Inflammatory macrophage treated with lipopolysaccharide for 1 hour (primary cell): ENCODE measurements around the gene ADGRL3.

Experiments
- DNase-seq, 2 donors: peaks; one replicate each; pipeline ENCODE4 v3.0.0-alpha.2; 2020 to 2022

ADGRL3 gene

DNA sequence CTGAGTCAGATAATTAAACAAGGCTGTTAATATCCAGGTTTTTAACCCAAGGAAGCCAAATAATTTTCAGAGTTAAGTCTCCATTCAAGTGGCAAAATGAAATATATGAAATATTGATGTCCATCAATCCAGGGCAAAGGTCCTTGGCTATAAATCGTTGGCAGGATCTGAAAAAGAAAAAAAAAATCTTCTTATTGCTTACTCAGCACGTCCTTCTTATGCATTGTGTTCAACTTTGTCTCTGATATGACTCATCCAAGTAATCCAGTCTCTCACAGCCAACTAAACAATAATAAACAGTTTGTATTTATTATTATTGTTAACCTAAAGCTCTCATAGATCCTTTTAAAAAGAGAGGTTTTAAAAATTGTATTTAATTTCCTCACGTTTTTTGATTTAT, 851.2 kb downstream of the ADGRL3 start:
- DNase-seq: no peak

DNA sequence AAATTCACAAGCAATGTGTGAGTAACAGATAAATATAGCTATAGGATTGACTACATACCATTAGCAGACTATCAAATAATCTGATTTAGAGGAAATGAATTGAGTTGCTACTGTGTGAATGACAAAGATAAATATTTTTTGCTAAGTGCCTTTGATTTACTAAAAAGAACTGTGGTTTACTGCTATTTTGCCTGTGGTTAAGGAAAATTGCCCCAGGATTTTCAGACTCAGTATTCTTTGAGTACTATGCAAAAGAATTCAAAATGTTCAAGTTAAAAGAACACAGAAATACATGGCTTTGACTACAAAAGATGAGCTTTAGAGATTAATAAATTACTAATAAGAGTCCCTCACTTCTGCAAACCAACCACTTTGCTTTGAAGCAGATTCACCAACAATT, 853.8 kb downstream of the ADGRL3 start:
- DNase-seq: no peak

DNA sequence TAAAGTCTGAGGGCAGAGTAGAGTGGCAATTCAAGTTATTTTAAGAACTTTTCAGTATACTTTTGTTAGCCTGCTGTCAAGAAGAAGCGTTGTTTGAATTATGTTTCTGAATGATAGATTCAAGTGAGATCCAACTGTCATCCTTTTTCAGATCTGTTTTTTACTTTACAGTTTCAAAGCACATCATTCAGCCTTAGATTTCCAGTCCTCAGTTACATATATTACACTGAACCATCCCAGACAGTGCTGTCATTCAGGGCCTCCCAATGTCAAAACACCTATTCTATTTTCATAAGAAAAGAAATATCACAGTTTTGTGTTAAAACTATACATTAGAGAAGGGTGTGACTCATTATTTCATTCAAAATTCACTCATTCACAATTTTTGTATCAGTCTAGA, 856.9 kb downstream of the ADGRL3 start:
- no peak for DNase-seq

DNA sequence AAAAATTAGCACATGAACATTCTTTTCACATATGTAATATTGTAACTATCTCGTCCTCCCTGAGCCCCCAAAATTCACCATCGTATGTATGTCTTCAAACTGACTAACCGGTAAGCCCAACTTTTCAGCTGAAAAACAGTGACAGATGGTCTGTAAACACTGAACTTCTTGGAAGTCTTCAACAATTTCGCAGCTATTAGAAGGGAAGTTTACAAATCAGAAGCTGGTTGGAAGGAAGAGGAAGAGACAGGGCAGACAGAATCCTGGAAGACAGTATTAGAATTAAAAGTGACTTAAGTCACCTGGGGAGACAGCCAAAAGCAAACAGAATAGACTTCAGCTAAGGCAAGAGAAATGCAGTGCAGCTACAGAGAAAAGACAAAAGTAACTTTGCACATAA, 858.4 kb downstream of the ADGRL3 start:
- DNase-seq: no peak

DNA sequence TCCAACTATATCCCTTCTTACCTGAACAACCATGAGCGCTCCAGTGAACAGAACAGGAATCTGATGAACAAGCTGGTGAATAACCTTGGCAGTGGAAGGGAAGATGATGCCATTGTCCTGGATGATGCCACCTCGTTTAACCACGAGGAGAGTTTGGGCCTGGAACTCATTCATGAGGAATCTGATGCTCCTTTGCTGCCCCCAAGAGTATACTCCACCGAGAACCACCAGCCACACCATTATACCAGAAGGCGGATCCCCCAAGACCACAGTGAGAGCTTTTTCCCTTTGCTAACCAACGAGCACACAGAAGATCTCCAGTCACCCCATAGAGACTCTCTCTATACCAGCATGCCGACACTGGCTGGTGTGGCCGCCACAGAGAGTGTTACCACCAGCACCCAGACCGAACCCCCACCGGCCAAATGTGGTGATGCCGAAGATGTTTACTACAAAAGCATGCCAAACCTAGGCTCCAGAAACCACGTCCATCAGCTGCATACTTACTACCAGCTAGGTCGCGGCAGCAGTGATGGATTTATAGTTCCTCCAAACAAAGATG, 870.2 kb downstream of the ADGRL3 start:
- DNase-seq: no peak

DNA sequence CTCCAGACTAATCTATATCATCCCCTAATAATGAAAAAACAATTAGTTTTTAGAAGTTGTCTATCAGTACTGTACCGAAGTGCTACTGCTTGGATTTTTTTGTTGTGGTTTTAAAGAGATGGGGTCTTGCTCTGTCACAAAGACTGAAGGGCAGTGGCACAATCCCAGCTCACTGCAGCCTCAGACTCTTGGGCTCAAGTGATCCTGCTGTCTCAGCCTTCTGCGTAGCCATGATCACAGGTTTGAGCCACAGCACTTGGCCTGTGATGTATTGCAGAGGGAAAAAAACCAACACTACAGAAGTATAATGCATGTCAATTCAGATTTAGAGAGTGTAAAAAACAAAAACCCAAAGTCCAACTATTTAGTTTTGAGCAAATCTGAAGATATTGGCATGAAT, 875.0 kb downstream of the ADGRL3 start:
- DNase-seq: no peak

DNA sequence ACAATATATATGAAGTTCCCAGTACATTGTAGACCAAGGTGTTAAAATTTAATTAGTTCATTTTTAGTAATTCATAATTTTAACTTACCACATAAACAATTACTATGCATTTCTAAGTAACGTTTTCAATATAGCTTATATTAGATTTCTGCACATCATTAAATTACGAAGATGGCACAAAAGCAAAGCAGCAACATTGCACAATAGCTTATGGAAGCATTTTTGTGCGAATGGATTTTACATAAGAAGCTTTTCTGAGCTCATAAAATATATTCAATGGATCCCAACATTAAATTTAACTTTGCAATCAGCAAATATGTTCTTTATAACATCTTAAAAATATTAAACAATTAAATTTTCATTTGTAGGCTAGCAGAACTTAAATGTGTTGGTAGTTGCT, 875.4 kb downstream of the ADGRL3 start:
- DNase-seq: no peak

DNA sequence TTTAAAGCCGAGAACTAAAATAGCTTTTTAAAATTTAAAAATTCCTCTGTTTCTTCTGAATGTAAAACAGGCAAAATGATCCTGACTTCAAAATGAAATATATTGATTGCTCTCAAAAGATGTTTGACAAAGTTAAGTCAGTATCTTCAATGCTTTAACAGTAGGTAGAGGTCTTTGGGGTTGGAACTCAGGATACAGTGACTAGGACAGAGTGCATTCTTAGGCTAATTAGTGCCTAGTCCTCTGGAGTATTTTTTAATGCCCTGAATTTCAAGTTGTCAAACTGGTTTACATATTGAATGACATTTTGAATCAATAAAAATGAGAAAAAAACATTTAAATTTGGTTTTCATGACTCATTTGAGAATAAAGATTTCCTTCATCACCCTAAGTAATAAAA, 877.3 kb downstream of the ADGRL3 start:
- DNase-seq: no peak

DNA sequence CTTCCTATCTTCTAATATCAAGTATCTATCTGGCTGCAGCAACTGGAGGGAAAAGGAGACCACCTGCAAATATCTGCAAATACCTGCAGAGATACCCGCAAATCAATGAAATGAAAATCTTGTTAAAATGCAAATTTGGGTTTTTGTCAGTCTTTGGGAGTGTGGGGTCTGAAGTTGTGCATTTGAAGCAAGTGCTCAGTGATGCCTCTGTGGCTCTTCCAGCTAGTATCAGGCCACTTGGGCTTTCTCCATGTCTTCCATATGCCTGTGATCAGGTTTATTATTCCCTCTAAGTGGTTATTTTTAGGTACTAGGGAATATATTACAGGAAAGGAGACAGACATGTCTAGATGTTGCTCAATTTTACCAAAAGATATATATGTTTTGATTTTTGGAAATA, 880.3 kb downstream of the ADGRL3 start:
- DNase-seq: no peak

DNA sequence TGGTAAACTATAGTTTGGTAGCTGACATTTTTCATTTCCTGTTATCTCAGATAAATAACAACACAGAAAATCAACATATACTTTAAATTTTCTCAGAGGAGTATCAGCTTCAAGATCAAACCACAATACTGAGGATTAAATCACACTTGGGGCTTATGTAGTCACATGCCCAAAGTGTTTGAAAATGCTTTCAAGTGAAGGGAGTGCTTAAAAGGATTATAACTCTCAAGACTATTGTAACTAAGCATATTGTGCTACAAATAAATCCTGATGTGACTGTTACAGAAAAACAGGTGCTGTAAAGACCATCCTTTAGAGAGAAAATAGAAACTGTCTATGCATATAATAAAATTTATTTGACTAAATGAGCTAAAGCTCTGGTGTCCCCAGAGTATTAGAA, 887.6 kb downstream of the ADGRL3 start:
- DNase-seq: no peak

DNA sequence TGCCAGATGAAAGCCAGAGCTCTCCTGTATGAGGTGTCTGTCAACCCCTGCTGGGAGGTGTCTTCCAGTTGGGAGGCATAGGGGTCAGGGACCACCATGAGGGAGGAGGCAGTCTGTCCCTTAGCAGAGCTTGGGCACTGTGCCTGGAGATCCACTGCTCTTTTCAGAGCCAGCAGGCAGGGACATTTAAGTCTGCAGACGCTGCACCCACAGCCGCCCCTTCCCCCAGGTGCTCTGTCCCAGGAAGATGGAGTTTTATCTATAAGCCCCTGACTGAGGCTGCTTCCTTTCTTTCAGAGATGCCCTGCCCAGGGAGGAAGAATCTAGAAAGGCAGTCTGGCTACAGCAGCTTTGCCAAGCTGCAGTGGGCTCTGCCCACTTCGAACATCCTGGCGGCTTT, 893.6 kb downstream of the ADGRL3 start:
- no peak for DNase-seq

DNA sequence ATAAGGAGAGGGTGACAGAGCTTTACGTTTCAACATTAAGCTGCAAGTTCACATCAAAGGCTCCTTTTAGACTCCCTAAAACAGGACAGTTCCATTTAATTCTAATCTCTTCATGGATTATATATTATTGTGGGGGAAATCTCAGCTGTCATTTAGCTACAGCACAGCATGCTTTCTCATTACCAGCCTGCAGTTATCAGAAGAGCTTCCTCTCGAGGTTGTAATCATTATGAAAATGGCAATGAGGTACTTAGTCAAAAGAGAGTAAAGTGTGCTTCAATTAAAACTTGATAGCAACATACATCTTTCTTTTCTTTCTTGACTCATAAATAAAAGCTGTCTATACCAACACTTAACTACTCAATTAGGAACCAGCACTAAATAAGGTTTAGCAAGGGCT, 896.8 kb downstream of the ADGRL3 start:
- no peak for DNase-seq

DNA sequence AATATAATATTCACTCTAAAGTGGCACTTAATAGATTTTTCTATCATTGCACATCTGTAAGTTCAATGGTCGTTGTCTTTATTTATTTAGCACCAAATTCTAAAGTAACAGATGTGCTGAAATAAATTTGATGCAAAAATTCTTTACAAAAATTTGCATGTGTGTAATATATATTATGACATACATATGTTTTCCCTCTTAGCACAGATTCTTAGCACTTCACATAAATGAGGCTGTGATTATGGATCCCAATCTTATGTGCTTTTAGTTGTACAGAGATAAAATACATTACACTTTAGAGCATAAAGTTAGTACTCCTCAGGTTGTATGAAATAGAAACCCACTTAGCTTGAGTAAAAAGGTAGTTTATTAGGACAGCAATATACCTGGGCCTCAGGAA, 915.1 kb downstream of the ADGRL3 start:
- no peak for DNase-seq

DNA sequence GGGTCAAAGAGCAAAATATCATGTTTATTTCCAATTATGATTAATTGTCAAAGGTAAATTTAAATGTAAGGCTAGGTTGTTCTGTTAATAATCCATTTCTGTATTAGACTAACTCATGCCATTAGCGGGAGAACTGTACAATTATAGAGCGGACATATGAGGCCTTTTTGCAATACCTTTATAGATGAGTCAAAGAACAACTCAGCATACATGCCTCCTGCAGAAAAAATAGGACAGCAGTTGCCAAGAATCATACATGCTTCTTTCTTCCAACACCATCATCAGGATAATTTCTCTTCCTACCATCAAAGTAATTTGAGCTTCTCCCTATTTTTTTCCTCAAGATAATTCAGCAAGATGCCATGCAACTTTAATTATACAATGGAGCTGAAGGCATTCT, 917.8 kb downstream of the ADGRL3 start:
- no peak for DNase-seq

DNA sequence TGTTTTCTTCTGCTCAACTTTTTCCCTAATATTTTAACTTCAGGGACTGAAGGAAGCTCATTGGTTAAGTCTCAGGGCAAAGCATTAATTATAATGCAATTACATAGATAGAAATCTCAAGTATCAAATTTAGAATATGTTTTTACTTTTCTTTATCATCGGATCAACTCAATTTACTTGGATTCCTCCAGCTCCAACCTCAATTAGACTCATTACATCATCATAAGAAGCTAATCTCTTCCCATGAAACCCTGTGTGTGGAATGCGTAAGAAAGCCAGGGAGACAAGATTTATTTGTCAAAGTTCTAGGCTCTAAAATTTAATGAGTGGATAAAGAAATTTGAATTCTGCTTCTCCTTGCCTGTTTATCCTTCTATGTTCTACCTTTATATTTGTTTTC, 918.4 kb downstream of the ADGRL3 start:
- no peak for DNase-seq

DNA sequence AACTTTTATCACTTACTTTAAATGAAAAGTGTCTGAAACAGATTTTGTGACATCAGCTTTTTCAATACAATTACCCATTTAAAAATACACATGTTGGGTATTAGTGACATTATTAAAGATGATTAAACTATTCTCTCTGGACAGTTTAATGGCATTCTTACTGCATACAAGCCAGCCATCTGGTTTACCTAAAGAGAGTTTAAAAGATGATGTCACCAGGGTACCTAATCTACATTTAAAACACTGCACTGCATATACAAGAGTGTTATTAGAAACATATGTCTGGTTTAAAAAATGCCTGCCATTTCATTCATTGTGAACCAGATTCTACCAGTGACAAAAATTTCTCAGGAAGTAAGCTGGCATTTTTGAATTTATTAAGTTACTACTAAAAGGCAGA, 919.1 kb downstream of the ADGRL3 start:
- DNase-seq: no peak

DNA sequence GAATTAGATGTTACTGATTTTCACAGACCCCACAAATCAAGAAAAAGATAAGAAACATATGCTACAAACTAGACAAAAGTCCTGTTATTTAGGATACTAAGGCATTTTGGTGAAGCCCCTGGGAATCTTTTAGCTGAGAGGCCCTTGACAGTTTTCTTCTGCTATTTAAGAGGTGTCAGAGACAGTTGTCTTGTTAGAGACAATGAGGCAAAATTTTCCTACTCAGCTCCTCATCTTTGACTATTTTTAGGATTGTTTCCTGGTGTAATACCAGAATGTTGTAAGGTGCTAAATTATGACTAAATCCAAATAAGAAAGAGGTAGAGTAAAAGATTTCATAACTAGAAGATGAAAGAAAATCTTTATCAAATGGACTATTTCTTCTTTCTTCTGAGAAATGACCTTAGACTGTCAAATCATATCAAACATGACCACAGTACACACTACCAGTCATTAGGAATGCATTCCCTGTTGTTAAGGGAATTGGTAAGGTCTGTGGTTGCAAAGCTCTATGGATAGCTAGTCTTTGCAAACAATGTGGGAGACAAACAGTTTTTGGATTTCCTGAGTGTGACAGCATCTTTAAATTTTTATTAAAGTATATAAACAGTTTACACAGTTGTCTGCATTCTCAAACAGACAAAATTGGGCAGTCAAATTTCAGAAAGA, 926.1 kb downstream of the ADGRL3 start:
- DNase-seq: no peak
